SK-N-DZ (cell line): ENCODE measurements around the gene IP6K3. TPM values are rescaled to one million over a fixed set of nuclear protein-coding genes. Genes with fewer than 3 reads are reported as not detected.

Experiments used
- DNase-seq: peaks from one replicate; pipeline ENCODE4 v3.0.0-alpha.2; 2015; ENCODE audit warnings: low spot score
- polyA plus RNA-seq, 2 experiments: library from polyadenylated mRNA; depleted of rRNA; stranded (reverse); fragments of >200 nt; gene quantifications; 2 replicates each; pipeline ENCODE4 v1.2.3, GENCODE V29; 2014

IP6K3 gene, protein sequence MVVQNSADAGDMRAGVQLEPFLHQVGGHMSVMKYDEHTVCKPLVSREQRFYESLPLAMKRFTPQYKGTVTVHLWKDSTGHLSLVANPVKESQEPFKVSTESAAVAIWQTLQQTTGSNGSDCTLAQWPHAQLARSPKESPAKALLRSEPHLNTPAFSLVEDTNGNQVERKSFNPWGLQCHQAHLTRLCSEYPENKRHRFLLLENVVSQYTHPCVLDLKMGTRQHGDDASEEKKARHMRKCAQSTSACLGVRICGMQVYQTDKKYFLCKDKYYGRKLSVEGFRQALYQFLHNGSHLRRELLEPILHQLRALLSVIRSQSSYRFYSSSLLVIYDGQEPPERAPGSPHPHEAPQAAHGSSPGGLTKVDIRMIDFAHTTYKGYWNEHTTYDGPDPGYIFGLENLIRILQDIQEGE
- not detected in 2 replicates for polyA plus RNA-seq (2014; cell fraction: cytosol; rRNA removed)
- not detected in 2 replicates for polyA plus RNA-seq (2014; cell fraction: nucleus; rRNA removed)

DNA sequence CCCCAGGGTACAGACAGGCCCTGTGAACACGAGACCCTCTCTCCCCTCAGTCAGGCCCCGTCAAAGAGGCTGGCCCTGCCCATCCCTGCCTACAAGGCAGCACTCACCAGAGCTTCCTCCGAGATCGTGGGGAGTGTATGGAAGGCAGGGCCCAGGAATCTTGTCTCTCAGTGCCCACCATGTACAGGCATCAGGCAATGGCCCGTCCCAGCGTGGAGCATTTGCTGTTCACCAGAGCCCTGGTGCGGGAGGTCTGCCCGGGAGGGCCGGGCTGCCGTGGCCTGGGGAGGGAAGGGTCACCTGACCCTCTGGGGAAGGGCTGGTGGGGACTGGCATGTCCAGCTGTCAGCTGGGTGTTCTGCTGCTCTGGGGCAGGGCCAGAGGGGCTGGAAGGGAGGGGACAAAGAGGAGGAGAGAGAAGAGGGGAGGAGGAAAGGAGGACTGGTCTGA, at the start of gene IP6K3:
Gene IP6K3, minus strand, starts transcription at position 255 of the 450 bp plus-strand sequence. CDS start 11,429 bp downstream, outside the sequence.
- DNase-seq, result no peak

DNA sequence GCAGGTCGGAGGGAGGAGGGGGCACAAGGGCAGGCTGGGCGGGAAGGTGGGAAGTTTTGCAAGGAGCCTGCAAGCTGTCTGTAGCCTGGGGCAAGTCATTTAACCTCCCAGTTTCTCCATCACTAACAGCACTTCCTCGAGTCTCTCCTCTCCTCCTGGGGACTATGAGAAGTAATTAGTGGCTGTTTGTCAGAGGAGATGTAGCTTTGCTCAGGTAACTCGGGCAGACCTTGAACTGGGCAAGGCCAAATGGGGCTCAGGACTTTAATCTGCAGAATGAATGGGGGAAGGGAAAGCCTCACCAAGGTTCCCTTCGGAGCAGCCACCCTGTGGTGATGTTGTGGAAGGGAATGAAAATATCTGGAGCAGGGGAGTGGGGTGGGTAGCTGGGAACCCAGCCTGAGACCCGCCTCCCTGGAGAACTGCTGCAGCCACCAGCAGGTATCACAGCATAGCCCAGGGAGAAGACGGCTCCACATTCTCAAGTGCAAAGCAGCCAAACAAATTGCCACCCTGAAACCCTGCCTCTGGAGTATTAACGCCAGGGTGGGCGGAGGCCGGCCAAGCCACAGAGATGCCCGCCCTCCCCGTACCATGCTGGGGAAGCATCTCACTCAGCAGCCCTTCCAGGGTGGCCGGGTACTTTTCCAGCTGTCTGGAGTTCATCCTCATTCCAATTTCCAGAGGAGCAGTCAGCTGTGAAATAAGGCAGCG, 48.4 kb upstream of the IP6K3 start:
- no peak for DNase-seq

DNA sequence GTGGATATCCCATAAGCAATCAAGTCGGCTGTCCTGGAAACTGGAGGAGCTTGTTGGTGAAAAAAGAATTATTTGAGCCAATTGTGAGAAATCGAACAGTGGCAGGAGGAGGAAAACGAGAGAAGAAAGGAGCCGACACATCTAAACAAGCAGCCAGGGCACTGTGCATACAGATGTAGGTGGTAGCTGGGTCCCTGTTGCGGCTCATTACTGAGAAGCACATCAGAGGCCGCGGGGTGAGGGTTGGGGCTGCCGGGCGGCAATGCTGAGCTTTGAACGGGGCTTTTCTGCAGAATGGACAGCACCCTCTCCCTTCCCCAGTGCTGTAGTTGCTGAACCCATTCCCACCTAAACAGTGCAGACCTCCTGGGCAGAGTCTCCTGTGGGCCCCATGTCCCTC, 46.3 kb upstream of the IP6K3 start:
- no peak for DNase-seq

DNA sequence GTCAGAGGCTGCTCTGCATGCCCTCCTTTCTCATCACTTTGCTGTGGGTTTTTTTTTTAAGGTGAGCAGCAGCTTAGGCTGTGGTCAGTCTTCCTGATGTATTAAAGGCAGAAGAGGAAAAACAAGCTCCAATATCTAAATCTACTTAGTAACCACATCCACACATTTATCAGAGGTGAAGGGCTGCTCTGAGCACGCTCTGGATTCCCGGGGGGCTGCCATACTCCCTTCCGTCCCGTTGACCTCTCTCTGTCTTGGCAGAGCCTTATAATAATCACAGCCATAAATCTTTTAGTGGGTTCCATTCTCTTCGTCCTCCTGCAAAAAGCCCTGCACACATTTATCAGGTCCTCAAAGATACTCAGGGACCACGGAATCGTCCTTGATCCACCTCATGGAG, 44.9 kb upstream of the IP6K3 start:
- no peak for DNase-seq

DNA sequence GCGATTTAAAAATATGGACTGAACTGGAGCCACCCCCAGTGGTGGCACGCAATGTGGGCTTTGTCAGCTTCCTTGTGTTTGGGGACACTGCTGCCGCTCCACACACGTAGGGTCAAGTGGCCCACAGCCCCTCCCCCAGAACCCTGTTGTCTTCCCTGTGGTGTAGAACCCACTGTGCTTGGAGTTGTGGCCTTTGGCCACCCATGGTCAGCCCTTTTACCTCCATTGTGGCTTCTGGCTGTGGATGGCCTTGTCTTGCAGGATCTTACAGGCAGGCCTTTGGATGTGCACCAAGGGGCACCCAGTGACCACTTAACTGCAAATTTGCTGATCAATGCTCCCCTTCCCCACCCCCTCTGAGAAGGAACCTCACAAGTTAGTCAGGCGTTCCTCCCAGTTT, 44.2 kb upstream of the IP6K3 start:
- no peak for DNase-seq

DNA sequence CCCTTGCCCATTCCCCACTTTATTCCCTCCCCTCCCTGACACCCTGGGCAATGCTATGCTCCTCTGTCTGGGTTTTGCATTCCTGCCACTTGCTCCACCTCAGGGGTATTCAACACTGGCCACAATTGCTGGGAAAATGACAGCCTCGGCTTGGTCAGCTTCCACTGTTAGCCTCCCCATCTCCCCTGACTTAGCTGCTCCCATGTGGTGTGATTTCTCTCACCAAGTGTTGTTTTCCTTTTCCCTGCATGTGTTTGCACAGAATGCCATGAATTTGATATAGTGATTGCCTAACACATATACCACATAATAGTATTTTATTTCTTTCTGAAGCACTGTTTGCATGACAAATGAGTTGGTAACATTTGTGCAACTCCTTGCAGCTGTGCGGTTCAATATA, 43.7 kb upstream of the IP6K3 start:
- no peak for DNase-seq

DNA sequence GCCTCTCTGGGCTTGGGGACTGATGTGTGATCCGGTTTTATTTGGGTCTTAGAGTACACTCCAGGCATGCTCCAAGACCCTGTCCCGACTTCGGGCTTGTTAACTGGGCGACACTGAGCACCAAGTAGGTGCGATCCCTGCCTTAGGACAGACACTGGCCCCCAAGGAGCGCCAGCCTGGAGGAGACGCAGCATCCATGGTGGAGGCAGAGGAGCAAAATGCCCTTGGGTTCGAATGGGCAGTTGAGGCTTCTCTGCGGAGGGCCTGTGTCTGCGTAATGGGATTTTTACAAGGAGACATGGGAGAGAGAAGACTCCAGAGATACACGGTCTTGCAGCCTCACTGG, 42.8 kb upstream of the IP6K3 start:
- DNase-seq, result no peak

DNA sequence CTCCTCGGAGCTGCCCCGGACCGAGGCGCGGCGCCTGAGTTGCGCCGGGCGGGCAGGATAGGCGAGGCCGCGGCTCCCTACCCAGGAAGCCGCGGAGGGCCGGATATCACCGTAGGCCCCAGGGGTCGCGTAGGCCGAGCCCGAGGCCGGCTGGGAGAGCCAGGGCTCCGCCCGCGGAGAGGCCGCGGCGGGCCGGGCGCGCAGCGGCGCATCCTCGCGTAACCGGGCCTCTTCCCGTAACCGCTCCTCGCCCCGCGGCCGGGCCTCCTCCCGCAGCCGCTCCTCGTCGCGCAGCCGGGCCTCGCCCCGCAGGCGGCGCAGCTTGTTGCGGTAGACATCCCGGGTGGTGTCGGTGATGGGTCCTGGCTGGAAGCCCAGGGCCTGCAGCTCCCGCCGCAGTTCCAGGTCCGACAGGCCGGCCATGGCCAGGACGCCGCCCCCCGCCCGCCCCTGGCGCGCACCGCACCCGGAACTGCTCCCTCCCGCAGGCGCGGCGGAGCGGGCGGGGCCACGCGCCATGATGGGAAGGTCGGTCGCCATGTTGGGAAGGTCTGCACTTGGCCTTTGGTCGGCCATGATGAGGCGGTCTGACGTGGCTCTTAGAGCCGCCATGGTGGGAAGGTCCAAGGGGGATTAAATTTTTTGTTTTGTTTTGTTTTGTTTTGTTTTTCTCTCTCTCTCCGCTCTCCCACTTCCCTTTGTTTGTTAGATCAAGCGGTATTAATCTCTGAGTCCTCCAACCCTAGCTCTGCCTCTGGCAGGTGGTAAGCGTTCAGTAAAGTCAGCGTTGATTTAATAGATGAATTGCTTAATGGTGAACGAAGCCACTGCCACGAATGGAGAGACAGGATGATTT, 42.2 kb upstream of the IP6K3 start, which contains the start of gene LEMD2:
Gene LEMD2, minus strand, starts transcription at position 437 of the 856 bp plus-strand sequence. Its CDS starts 14 bp downstream, at position 423.
- DNase-seq, result peak; percentile 89

DNA sequence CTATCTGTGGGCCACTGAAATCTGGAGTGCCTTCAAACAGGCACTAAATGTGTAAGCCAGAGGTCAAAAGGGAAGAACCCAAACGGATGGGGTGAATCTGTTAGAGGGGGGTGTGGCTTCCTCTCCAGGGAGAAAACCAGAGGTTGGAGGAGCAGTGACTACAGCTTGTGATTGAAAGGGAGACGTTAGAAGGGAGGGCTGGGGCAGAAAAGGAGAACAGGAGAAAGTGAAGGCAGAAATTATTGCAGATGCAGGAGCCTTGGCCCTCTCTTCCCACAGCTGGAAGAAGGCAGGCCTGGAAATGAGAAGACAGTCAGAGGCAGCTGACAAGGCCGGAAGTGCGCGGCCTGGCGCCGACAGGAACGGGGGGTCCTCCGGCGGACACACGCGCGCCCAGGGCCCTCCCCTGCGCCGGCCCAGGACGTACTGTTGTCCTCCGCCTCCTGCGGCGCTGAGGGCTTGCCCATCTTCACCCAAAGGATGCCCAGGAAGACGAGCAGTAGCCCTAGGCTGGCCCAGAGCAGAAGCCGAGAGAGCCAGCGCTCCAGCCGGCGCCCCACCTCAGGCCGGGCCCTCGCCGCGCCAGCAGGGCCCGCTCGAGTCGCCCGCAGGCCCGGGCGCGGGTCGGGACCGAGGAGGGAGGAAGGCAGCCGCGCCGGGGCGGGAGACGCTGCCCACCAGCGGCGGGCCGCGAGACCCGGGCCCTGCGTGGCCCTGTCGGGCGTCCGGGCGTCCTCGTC, 41.4 kb upstream of the IP6K3 start:
- peak; percentile 46 for DNase-seq

DNA sequence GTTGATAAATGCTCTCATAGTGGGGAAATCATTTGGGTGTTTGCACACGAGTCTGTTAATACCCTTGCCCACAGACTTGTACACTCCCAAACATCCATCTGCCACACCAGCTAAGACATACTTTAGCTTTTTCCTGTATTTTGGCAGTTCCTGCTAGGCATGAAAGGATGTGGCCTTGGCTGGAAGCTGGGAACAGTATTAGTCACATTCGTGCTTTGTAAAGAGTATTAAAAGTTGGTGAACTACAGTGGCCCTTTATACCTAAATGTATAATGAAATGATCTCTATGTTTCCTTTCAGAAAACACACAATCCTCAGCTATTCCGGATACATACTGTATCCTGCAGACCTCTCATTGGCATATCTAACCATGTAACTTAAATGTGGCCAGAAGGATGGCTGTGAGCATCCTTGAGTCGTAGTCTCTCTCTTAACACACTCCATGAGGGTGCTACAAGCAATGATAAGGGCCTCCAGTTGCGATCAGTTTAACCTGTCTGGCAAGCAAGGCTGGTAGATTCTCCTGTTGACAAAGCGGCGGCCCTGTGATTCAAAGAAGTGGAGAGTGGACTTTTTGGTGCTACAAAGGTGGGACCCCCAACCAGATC, 40.7 kb upstream of the IP6K3 start:
- no peak for DNase-seq

DNA sequence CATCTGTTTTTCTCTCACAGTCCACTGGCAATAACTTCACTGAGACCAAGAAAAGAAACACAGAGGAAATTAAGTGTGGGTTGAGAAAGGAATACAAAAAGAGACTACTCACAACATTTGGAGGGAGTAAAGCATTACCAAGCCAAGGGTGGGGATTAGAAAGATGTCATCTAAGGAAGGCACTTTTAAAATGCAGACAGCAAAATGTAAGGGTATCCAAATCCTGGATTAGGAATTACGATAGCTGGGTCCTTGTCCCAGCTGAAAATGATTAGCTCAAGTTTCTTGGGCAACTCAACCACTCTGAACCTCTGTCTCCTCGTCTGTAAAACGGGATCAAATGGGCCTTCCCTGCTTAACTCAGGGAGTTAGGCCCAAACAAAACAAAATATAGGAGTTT, 40.0 kb upstream of the IP6K3 start:
- no peak for DNase-seq

DNA sequence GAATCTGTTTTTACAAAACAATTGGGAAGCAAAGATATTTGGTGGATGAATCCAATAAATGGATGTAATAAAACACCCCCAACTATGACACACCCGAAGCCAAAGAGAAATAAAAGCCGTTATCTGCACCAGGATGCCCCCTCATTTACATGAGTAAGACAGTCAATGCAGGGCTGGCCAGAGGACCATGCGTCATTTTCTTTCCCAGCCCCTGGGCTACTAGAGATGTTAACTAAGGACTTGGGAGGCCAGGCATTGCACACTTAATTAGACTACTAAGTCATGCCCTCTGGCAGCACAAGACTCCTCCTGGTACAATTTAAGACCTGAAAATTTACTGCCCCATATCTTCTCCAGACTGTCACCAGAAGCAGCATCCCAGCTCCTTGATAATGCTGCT, 39.1 kb upstream of the IP6K3 start:
- no peak for DNase-seq

DNA sequence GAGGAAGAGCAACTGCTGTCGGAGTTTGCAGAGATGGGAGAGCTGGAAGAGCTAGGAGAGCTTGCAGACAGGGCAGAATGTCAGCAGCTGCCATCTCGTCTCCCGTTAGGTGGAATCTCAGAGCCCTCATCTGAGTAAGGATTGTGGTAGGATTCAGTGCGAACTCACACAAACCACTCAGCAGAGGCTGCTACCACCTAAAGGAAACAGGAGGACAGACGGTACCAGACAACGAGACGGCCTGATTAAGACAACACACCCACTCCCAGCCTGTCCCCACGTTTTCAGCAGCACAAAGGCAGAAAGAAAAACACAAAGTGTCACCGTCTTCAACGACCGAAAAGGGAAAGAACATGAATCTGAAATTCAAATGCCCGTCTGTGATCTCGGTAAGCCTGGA, 38.1 kb upstream of the IP6K3 start:
- DNase-seq, result no peak

DNA sequence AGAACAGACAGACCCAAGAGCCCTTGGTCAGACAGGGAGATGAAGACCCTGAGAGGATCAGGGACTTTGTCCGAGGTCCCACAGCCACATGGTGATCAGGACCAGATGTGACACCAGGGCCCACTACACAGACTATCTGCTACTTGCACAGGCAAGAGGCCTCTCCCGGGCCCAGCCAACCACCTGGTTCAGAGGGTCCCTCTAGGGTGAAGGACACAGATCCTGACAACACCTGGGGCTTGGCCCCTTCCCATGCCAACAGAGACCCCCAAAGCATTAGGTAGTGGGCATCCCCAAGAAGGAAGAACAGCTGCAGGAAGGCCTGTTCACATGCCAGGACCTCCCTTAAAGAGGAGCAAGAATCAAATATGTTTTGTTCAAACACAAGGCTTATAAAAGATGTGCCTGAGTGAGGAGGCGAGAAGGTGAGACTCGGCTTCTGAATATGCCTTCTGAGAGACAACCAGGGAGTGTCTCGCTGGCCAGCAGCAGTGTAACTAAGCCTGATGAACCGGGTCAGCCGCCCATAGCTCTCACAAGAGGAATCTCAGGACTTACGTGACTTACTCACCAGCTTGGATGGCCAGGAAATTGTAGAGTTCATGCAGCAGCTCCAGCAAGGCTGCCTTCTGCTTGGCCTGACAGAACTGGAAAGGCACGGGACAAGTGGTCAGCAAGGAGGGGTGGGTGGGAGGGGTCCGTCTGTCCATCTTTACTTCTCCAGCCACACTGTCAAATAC, 37.2 kb upstream of the IP6K3 start:
- no peak for DNase-seq

DNA sequence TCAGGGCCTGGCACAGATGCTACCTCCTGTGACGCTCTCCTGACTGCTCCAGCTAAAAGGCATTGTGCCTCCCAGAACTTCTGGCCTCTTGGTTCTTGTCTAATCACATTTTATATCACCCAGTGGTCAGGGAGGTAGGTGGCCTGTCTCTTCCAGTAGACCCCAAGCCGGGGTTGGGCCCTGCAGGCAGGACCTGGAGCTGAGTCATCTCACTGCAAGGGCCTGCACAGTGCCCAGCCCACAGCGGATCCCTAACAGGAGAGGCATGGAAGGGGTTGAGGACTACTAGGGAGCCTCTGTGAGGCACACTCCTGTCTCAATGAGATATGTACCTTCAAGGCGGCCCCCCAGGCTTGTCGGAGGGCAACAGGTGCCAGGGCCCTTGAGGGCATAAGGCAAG, 35.9 kb upstream of the IP6K3 start:
- no peak for DNase-seq

DNA sequence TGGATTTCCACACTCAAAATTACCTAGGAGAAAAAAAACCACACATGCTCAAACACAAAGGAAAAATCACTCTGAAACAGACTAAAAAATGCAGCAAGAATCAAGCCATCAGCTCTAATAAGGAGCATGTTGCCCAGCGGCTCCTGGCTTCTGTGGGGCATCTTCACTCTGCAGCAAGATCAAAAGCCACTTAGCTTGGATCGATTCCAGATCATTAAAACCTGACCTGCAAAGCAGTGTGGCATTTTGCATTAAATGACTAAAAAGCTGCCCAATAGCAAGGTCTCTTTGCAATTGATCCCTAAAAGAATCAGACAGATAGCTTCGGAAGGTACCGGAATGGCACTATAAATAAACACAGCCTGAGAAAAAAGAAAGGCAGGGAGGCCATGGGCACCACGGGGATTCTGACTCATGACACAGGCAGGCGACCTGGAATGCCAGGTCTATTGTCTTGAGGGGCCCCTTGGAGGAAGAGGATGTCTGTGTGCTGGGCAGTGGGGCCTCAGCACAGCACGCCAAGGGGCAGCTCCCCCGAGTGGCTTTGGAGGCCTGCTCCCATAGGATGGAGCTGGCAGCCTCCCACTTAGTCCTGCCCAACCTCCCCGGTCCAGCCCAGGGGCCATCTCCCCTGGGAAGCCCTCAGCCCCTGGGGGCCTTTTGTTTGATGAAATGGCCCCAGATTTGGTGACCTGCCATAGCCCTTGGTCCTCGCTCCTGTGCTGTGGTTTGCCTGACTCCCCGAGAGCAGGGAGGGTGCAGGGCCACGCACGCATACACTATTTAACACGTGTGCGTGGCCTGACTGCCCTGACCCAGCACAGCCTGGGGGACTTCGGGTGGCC, 34.6 kb upstream of the IP6K3 start:
- DNase-seq, result no peak

DNA sequence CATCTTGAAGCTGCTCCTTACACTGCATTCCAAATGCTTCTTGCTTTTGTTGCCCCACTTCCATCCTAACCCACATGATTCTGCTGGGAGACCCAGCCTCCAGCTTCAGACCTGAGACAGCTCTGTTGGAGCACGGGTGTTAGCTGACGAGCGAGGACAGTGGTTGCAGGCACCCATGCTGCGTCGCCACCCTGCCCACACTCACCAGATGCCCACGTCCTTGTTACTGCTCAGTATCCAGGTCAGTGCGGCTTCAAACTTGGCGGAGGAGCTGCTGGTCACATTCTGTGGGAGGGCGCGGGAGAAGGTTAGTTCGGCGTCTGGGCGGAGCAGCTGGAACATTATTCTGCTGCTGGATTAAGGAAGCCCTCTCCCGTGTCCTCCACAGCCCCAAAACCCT, 33.2 kb upstream of the IP6K3 start:
- no peak for DNase-seq

DNA sequence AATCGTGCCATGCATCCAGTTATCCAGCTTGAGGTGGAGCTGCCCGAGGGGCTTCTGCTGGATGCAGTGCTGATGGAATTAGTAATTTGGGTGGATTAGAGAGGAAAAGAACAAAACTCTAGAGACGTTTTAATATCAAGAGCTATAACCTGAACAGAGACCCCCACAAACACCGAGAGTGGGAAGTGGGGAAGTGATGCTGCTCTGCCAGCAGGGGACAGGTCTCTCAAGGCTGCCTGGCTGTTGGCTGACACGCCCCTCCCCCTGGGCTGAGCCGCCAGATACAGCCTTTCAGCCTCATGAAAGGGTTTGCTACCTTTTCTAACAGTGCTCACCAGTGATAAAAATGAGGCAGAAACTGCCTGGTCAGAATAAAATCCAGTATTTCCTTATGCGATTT, 32.6 kb upstream of the IP6K3 start:
- DNase-seq, result no peak
